Measurements from ENCODE around the gene CDH1.

DNA sequence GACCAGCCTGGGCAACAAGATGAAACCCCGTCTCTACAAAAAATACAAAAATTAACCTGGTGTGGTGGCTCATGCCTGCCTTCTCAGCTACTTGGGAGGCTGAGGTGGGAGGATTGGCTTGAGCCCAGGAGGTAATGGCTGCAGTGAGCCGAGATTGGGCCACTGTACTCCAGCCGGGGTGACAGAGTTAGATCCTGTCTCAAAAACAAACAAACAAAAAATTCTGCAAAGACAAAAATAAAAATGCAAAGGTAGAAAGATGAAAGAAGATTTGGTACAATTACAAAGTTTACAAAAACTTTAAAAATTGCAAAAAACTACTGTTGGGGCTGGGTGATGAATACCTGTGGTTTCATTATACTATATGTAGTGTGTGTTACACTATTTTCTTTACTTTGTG is 5.5 kb upstream of the CDH1 start:
- TF ChIP-seq POLR2AphosphoS5 (IDR thresholded peaks at IDR 0.05) (no peak), CTCF (IDR thresholded peaks at IDR 0.05) (no peak), POLR2A (IDR thresholded peaks at IDR 0.05) (no peak), EP300 (IDR thresholded peaks at IDR 0.05; ENCODE audit: low read depth) (no peak)
